Hematopoietic multipotent progenitor cell treated with erythropoietin and hydrocortisone succinate and interleukin-3 and kit ligand, for 15 days (in vitro differentiated cells): ENCODE results near the gene LHX5.
A peak's percentile ranks its signal among the peaks of the same experiment; 100 is the strongest.

ENCODE experiments used
- DNase-seq: peaks from one replicate; pipeline ENCODE4 v3.0.0-alpha.2; 2015; ENCODE audit warnings: low spot score

Gene LHX5

DNA sequence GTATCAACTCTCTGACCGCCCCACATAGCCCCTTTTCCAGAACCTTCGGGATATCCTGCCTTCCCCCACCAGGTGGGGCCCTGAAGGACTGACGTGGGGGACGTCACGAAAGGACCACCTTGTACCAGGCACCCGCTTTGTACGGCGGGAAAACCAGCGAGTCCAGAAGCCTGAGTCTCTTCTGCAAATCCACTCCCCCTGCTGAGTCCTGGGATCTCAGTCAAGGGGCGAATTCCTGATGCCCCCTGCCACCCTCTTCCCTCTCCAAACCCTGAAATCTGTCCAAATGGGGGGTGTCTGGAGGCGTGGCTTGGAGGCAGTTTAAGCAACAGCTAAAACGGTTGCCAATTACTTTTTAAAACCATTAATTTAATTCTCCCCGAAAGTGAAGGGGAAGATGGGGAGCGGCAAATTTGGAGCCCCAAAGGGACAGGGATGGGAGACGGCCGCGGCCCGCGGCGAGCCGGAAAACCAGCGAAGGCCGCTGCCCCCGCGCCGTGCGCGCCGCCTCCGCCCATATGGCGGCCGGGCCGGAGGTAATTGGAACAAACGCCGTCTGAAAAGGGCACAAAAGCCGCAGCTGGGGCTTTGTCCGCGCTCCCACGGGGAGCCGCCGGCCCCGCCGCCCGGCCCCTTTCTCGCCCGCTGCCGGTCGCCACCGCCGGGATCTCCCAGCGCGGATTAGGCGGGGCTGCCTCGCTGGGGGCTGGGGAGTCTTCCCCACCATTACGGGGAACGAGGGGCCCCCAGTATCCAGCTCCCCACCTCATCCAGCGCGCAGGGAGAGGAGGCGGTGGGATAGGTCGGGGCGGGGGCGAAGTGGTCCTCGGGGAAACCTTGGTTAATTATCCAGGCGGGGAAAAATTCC lies 6.6 kb downstream of the LHX5 start:
- DNase-seq: no peak

DNA sequence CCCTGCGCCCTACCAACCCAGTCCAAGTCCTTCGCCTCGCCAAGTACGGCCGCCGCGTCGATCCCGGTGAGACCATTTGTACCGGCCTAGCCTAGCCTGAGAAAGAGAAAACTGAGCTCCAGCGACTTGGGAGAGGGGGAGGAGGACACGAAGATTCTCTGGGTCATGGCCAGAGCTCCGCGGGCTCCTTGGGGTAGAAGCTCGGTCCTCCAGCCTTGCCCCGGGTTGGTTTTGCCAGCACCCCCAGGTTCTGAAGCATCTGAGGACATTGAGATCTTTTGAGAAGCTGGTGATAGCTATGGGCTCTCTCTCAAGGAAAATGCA lies 7.3 kb downstream of the LHX5 start:
- no peak for DNase-seq

DNA sequence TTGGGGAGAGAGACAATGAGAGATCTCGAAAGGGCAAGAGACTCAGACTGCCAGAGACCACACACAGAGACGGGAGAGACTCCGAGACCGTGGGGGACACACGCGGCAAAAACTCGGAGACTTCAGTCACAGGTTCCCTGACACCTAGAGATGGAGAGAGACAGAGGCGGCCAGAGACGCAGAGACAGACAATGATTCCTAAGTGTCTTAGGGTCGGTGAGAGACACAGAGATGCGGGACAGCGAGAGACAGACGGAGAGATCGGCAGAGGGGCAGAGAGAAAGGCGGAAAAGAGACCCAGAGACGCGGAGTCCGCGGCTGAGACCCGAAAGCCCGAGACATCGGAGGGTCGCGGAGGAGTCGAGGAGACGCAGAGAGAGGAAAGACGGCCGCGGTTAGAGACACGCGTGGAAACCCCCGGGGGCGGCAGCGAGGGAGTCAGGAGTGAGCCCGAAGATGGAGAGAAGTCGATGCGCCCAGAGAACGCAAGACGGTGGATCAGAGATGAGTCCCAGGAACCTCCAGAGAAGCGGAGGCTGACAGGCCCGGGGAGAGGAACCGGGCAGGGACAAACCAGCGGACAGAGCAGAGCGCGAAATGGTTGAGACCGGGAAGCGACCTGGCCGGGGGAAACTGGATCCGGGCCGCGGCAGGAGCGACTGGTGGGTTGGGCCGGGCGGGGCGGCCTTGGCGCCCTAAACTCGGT lies 7.8 kb downstream of the LHX5 start:
- no peak for DNase-seq

DNA sequence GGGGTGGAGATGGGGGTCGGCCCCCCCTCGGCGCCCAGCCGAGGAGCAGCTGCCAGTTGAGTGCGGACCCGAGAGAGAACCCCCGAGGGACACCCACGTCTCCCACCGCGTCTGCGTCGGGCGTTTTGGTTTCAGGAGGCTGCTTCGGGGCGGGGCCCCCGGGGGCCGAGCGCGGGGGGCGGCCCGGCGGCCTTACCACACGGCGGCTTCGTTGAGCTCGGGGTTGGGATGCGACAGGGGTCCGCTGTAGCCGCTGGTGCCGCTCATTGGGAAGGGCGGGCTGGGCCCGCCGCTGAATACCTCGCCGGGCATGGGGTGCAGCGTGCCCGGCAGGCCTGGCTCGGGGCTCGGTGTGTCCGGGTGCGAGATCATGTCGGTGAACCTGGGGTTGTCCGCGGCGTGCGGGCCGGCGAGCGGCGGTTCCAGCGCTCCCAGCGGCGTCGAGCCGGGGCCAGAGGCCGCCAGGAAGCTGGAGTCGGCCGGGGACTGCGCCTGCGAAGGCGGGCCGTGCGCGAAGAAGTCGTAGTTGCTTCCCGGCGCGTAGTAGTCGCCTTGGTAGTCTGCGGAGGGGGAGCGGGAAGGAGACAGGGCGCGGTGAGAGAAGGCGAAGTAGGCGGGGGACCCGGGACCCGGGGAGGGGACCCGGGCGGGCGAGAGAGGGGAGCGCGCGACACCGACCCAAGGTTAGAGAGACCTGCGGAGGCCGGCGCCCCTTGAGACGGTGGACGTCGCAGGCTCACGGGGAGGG lies 8.5 kb downstream of the LHX5 start:
- no peak for DNase-seq

DNA sequence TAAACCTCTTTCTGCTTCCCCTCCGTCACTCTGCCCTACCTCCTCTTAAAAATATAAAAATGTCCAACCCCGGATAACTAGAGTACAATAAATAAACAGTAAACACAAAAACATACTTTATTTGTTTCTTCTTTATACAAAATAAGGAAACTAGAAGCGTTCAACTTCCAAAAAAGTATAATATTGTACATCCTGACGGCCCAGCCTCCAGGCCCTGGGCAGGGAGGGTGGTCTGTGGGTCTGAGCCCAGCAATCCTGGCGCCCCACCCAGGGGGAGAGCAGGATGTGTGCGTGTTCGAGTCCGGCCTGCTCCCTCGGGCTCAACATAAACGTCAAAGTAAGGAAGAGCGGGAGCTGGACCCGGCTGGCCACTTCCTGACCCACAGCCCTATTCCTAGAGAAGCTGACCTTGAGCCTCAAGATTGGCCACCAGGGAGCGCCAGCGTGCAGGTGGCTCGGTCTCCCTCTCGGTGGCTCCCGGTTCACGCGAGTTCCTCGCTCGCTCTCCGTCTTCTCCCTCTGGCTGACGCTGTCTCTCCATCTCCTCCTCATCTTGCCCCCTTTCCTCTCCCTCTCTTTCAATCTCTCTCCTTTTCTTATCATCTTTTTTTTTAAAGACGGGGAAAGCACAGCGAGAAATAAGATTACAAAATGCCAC lies 9.4 kb downstream of the LHX5 start:
- DNase-seq: peak; percentile 68

DNA sequence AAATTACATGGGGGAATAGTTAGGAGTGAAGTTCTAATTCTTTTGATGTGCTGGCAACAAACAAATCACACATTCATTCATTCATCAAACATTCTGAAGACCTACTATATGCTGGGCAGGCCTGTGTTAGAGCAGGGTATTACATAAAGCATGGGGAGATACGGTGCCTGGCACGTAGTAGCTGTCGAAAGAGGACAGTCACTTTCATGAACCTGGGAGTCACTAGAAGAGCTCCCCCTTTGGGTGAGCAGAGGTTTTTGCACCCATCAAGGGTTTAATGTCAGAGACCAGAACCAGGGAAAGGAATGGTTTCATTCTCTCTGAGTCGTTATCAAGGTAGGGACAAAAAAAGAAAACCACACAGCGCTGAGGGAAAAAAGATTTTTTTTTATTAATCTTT lies 10.0 kb downstream of the LHX5 start:
- DNase-seq: peak; percentile 41

DNA sequence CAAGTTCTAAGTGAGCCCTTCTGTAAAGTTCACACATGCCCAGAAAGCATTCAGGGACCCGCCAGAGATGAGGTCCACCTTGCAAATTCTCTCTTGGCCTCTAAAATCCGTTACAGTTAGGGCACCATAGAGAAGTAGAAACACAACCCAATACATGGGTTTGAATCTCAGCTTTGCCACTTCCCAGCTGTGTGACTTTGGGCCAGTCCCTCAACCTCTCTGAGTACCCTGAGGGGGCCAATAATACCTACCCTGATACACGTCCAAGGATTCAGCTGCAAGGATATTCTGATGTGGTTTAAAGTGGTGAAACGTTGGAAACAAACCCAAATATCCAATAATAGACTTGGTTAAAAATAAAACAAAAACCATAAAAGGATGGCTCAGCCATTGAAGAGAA lies 11.7 kb downstream of the LHX5 start:
- no peak for DNase-seq

DNA sequence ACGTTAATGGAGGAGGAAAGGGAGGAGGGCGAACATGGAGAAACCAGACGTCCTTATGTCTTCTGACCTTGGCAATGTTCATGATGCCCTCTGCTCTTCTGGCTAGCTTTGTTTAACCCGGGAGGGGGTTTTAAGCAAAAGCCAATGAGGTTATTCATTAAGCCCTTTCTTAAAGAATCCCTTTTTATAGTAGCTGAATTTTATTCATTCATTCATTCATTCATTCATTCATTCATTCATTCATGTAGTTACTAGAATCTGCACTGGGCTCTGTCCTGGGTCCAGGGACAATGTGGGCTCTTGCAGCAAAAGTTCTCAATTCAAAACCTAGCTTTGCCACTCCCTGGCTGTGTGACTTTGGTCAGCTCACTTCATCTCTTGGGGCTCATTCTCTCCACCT lies 14.0 kb downstream of the LHX5 start:
- no peak for DNase-seq

DNA sequence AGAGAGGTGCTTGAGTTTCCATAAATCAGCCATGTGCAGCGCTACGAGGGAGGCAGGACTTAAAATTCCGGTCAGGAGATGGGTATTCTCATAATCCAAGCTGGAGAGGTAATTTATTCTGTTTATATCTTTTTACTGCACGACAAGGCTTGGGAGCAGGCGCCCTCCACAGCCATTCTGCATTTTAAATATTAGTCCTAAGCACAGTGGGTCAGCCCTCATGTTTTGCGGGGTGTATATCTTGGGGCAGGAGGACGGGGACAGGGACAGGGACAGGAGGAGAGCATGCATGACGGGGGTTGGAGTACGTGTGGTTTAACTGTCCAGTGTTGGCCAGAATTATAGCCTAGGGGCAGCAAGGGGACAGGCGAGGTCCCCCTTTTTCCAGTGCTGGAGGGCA lies 14.5 kb downstream of the LHX5 start:
- no peak for DNase-seq

DNA sequence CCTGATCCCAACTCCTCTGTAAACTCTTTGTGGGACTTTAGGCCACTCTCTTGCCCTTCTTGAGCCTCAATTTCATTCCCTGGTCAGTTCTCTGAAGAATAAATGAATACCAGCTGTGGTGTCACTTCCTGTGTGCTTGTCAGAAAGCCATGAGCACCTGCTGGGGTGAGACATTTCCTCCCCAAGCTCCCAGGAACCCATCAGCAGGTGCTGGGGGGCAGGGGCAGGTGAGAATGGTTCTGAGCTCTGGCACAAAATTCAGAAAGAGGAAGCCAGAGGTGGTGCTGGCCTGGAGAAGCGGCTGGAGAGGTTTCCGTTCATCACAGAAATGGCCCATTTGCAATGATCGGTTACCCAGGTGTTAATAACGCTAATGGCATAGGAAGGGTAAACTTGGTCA lies 14.9 kb downstream of the LHX5 start:
- no peak for DNase-seq

DNA sequence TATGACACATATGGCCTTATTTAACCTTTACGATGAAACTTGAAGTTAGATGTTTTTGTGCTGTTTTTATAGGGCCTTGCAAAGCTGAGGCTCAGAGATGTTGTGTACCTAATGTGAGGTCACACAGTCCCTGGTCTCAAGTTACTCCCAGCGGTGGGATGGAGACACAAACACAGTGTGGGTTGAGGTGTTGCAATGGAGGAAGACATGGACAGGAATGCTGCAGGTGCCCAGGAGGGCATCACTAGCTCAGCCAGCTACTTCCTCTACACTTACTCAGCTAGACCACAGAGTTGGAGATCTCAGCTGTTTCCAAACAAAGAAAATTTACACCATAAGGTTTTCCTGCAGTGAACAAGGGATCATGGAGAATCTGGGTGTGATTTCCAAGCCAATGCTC lies 15.5 kb downstream of the LHX5 start:
- no peak for DNase-seq

DNA sequence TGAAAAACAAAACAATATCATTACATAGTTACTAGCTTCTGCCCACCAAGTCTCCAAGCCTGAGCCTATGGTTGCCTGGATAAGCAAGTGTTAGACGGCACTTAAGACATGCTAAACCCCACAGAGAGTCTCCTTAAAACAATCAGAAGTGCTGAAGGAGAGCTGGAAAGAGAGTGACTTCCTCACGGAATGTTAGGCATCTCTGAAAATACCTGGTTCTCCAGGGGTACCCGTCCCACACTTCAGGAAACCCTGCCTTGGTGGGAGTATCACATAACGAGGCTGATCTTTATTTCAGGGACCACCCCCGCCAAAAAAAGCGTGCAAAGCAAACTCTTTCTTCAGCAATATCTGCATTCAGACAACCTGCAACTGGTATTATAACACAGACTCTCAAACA lies 18.3 kb downstream of the LHX5 start:
- no peak for DNase-seq

DNA sequence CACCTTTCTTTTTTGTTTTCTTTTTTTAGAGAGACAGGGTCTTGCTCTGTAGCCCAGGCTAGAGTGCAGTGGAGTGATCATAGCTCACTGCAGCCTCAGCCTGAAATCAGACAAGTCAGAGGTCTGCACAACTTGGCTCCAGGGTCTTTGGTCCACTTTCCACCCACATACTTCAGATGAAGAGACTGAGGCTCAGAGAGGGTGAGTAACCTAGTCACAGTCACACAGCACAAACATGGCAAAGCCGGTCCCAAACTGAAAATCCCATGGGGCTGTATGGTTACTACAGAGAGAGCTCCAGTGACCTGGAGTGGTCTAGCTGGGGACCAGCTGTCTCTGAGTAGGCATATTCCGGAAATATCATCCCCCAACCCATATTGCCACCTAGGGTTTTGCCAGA lies 19.2 kb downstream of the LHX5 start:
- DNase-seq: no peak

DNA sequence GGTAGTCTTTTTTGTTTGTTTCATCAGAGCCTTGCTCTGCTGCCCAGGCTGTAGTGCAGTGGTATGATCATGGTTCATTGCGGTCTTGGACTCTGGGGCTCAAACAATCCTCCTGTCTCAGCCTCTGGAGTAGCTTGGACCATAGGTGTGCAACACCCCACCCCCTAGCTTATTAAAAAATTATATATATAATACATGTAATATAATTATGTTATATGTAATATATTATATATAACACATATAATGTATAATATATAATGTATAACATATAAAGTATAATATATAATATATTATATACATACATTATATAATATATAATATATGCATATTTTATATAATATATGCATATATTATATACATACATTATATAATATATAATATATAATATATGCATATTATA lies 21.8 kb downstream of the LHX5 start:
- DNase-seq: no peak

DNA sequence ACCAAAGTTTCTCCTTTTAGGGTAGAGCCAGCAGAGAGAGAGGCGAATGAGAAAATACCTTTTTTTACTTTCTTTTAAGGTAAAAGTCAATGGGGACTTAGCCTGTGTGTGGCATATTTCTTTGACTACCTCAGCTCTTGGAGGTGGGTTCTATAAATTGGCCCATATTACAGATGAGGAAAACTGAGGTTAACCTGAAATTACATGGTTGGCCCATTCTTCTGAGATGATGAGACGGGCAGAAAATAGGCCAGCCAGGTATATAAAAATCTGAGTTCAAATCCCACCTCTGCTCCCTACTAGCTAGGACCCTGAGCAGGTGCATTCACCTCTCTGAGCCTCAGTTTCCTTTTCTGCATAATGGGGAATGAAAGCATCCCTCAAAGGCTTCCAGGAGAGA lies 22.4 kb downstream of the LHX5 start:
- DNase-seq: no peak

DNA sequence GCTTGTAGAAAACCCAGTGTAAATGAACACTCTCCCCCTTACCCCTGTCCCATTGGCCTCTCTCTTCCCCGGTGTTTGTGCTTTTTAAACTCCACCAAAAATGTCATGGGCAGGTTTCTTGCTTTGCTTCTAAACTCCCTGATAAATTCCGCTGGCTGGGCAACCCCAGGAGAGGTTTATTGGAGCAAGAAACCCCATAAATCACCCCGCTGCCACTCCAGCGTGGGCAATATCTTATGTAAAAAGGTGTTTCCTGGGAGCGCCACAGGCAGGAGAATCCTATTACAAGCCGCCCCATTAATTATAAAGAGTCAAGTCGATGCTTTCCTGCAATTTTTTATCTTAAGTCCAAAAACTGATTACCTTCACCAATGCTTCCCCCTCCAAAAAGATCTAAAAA lies 22.8 kb downstream of the LHX5 start:
- no peak for DNase-seq

DNA sequence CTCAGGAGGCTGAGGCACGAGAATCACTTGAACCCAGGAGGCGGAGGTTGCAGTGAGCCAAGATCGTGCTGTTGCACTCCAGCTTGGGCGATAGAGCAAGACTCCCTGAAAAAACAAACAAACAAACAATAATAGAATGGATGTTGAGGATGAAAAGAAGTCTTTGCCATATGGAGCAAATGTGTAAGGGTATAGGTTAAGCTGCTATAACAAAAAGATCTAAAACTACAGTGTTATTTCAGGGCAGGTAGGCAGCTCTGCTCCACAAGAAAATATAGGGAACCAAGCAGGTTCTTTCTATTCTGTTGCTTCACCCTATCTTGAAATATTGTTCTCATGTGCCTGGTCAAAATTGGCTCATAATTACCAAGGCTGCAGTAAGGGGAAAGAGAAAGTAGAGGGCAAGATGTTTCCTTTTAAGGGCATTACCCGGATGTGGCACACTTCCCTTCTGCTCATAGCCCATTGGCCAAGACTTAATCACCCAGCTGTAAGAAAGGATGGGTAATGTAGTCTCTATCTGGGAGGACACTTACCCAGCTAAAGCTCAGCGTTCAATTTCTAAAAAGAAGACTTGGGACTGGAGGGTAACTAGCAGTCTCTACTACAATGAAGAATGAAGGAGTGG lies 26.0 kb downstream of the LHX5 start:
- DNase-seq: no peak

DNA sequence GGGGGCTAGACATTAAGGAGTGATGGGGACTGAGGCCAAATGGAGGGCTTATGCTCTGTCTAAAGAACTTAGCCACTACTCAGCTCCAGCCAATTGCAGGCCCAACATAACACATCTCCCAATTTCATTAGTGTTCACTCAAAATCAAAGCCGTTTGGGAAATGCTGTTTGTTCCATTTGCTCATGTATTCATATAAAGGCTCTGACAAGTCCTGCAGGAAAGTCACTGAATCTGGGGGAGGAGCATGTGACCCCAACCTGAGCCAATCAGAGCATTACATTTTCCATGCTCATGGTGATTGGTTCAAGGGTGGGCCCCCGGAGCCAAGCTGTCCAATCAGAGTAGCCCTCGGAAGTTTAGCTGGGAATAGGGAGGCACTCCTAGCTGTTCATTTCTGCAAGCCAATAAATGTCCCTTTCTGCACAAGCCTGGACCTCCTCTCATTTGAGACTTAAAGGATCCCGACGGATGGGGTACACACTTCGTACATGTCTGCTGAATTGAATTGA lies 28.6 kb downstream of the LHX5 start:
- no peak for DNase-seq

DNA sequence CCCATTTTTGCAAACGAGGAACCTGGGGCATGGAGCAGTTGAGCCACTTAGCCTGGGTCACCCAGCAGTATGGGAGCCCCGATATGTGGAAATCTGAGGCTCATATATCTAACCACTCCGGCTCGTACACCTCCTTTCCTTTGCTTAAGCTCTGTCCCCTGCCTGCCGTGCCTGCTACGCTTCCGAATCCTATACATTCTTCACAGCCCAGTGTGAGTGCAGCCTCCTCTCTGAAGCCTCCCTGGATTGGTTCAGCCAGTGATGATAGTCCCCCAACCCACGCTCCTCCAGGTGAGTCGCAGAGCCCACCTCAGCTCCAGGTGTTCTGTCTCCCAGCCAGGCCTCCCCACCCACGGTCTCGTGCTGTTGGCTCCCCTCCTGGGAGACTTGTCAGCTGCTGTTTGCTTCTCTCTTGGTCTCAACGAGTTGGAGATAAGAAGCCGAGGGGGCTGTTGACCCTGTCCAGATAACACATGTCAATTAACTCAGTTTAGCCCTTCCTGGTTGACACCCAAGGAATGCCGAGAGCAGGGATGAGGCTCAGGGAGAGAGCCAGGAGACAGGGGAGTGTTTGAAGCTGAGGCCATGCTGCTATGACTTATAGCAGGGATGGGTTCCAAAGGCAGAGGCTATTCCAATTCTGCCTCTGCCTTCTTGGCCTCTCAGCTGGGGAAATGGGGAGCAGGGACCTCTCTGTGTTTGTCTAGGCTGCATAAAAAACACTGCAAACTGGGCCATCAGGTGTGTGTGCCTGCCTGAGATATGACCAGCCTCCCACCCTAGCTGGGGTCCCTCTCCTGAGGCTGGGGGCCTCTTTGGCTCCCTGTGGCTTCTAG lies 30.5 kb downstream of the LHX5 start:
- no peak for DNase-seq

DNA sequence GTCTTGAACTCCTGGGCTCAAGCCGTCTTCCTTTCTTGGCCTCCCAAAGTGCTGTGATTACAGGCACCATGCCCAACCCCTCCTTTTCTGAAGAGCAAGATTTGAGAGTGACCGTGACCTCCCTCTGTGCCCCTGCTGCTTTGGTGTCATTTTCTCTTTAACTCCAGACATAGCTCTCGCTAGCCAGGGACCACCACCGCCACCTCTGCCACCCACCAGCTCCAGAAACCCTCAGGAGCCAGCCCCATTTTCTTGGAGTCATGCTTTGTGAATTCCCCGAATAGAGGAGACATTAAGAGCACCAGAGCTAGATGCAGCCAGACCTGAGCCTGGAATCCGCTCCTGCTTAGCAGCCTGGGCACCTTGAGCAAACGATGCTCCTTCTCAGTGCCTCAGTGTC lies 31.3 kb downstream of the LHX5 start:
- no peak for DNase-seq

DNA sequence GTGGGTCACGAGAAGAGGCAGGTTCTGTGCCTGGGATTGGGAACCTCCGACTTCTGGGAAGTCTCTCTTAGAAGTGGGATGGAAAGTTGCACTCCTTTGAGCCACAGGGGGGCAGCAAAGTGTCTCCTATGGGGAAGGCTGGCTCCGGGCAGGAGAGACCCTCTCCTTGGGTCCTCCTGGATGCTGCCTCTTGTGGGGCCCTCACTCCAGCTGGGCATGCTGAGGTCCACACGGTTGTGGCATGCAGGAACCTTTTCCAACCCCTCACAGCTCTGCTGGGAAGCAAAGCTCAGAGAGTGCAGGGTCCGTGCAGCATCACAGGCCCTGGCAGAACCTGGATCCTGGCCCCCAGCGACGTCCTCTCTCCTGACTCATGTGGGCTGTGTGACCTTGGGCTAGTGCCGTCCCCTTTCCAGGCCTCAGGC lies 32.1 kb downstream of the LHX5 start:
- peak; percentile 24 for DNase-seq
